Mesenchymal stem cell (in vitro differentiated cells and primary cell): Measurements from ENCODE around the gene OR6N2.
A peak's percentile ranks its signal among the peaks of the same experiment; 100 is the strongest.

Source experiments
- DNase-seq: peaks from one replicate; pipeline ENCODE4 v3.0.0-alpha.2; 2013
- H2AFZ ChIP-seq: one replicate; pipeline ENCODE4 v1.6.1; 2013; ENCODE audit warnings: low read depth, mild to moderate bottlenecking, control low read depth, inconsistent platforms, low read length, moderate library complexity
- H2AK5ac ChIP-seq: 2 replicates; pipeline ENCODE4 v1.6.1; 2013; ENCODE audit warnings: low read length, moderate library complexity, mild to moderate bottlenecking, inconsistent platforms; ENCODE audit not compliant: severe bottlenecking
- H2BK120ac ChIP-seq: one replicate; pipeline ENCODE4 v1.6.1; 2013; ENCODE audit warnings: low read depth, mild to moderate bottlenecking, inconsistent platforms, low read length, moderate library complexity
- H2BK12ac ChIP-seq, 2 experiments: one replicate each; pipeline ENCODE4 v1.6.1; 2013; ENCODE audit warnings: inconsistent platforms in 2 of 2, low read length in 2 of 2, mild to moderate bottlenecking in 2 of 2, moderate library complexity in 2 of 2, control low read depth in 1 of 2
- H2BK15ac ChIP-seq: one replicate; pipeline ENCODE4 v1.6.1; 2013; ENCODE audit warnings: mild to moderate bottlenecking, low read depth, inconsistent platforms; ENCODE audit not compliant: poor library complexity, severe bottlenecking
- H2BK5ac ChIP-seq: 2 replicates; pipeline ENCODE4 v1.6.1; 2013; ENCODE audit warnings: low read depth, mild to moderate bottlenecking, low read length, control low read depth, inconsistent platforms; ENCODE audit not compliant: poor library complexity, severe bottlenecking
- H3K14ac ChIP-seq, 2 experiments: one replicate each; pipeline ENCODE4 v1.6.1; 2013; ENCODE audit warnings: inconsistent platforms in 2 of 2, low read length in 2 of 2, control low read depth in 1 of 2, mild to moderate bottlenecking in 1 of 2, moderate library complexity in 1 of 2
- H3K18ac ChIP-seq, 2 experiments: one replicate each; pipeline ENCODE4 v1.6.1; 2013; ENCODE audit warnings: inconsistent platforms in 2 of 2, low read length in 2 of 2, control low read depth in 1 of 2, low read depth in 1 of 2, mild to moderate bottlenecking in 1 of 2
- H3K23ac ChIP-seq, 2 experiments: one replicate each; pipeline ENCODE4 v1.6.1; 2013; ENCODE audit warnings: inconsistent platforms in 2 of 2, low read length in 2 of 2, mild to moderate bottlenecking in 2 of 2, moderate library complexity in 2 of 2, control low read depth in 1 of 2
- H3K27ac ChIP-seq: 2 replicates; pipeline ENCODE4 v1.5.1; 2013; ENCODE audit warnings: mild to moderate bottlenecking, moderate library complexity, low read length, control low read depth, inconsistent platforms; ENCODE audit not compliant: poor library complexity, severe bottlenecking
- H3K27me3 ChIP-seq, 2 experiments: 2 replicates each; pipeline versions ENCODE4 v1.6.1 to v1.7.0; 2013; ENCODE audit warnings: low read length in 2 of 2, mild to moderate bottlenecking in 2 of 2, moderate library complexity in 2 of 2, control low read depth in 1 of 2, inconsistent platforms in 1 of 2; ENCODE audit not compliant: control insufficient read depth in 1 of 2, insufficient read depth in 1 of 2
- H3K36me3 ChIP-seq, 2 experiments: 2 replicates each; pipeline versions ENCODE4 v1.6.1 to v1.7.0; 2013; ENCODE audit warnings: low read length in 2 of 2, control low read depth in 1 of 2, inconsistent platforms in 1 of 2, low read depth in 1 of 2, mild to moderate bottlenecking in 1 of 2; ENCODE audit not compliant: insufficient read depth in 2 of 2, control insufficient read depth in 1 of 2
- H3K4ac ChIP-seq, 2 experiments: one replicate each; pipeline ENCODE4 v1.6.1; 2013; ENCODE audit warnings: inconsistent platforms in 2 of 2, low read length in 2 of 2, mild to moderate bottlenecking in 2 of 2, moderate library complexity in 2 of 2, control low read depth in 1 of 2, low read depth in 1 of 2
- H3K4me1 ChIP-seq: 2 replicates; pipeline ENCODE4 v1.6.1; 2013; ENCODE audit warnings: low read depth, low read length, control low read depth; ENCODE audit not compliant: control insufficient read depth, insufficient read depth
- H3K4me2 ChIP-seq: 2 replicates; pipeline ENCODE4 v1.6.1; 2013; ENCODE audit warnings: low read length, mild to moderate bottlenecking, inconsistent platforms; ENCODE audit not compliant: poor library complexity, severe bottlenecking
- H3K4me3 ChIP-seq, 2 experiments: 2 replicates each; pipeline versions ENCODE4 v1.5.1 to v1.7.0; 2013; ENCODE audit warnings: low read length in 2 of 2, mild to moderate bottlenecking in 2 of 2, control low read depth in 1 of 2, low read depth in 1 of 2; ENCODE audit not compliant: insufficient read depth in 1 of 2
- H3K79me1 ChIP-seq: replicated peaks from 2 replicates; pipeline ENCODE4 v1.6.1; 2013; ENCODE audit warnings: mild to moderate bottlenecking, control low read depth, low read length, inconsistent platforms; ENCODE audit not compliant: poor library complexity, severe bottlenecking
- H3K9ac ChIP-seq: 2 replicates; pipeline ENCODE4 v1.7.0; 2013; ENCODE audit warnings: mild to moderate bottlenecking, low read length, moderate library complexity
- H3K9me3 ChIP-seq: 2 replicates; pipeline ENCODE4 v1.7.0; 2013; ENCODE audit warnings: mild to moderate bottlenecking, low read length; ENCODE audit not compliant: control insufficient read depth
- H4K8ac ChIP-seq: one replicate; pipeline ENCODE4 v1.6.1; 2013; ENCODE audit warnings: inconsistent platforms, mild to moderate bottlenecking, low read length, moderate library complexity
- H4K91ac ChIP-seq: one replicate; pipeline ENCODE4 v1.6.1; 2013; ENCODE audit warnings: mild to moderate bottlenecking, low read length, inconsistent platforms
- WGBS: methylation state at CpG from one replicate; pipeline ENCODE4 v1.1.7; 2013; ENCODE audit warnings: mixed read lengths; 5-methylcytosine and 5-hydroxymethylcytosine counted together

Gene OR6N2

DNA sequence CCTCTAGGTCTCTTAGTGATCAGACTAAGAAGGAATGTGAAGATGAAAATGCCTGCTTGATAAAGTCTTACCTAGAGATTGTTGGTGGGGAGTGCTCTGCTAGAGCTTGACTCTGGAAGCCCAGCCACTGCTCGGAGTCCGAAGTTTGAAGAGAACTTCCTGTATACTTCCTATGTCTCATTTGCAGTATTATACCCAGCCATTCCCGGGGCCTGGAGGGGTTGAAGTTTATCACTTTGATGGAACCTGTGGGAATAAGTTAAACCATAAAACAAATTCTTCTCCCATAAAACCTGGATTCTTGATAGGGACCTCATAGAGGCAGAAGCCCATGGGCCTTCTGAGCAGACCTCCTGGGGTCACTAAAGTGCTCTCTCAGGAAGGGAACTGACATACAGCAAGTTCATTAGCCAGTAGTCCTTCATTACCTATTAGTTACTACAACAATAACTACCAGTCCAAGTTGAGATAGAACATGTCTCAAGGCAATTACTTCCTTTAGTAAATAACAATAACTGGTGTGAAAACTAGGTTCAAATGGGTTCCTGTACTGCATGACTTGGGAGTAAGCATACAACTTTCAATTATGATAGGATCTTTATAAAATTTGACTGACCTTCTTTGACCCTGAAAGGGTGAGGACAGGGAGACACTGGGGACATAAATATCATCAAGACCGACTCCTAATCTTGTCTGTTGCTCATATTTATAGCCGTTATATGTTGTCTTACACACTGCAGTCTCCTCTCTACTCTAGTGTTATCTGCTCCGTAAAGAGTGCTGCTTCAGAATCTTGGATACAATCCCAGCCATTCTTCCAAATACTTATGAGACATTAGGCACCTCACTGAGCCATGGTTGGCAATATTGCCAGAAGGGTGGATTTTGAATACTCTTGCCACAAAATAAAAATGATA lies 8.8 kb downstream of the OR6N2 start, which contains the start of gene OR6N1:
Gene OR6N1, minus strand, starts transcription at position 246 of the 917 bp plus-strand sequence. CDS start 5,513 bp downstream, outside the sequence.
- H3K27me3 ChIP-seq: no peaks in the 10 kb centered on the region
- no peak within 1 kb of the TSS for H3K14ac ChIP-seq

DNA sequence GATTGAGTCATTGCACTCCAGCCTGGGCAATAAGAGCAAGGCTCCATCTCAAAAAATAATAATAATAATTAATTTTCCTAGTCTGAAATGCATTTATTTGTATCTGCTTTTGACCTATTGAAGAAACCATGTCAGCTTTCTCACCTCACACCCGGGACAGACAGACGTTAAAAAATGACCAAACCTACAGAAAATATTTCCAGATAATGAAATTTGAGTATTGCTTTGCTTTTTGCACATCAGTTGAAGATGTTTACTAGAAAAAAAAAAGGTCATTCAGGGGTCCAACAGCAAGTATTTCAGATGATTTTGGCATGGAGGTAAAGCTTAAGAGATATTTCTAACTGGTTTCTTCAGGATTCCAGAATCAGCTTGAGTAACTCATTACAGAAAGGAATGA lies 26.6 kb downstream of the OR6N2 start, which contains the start of gene OR6K6:
Gene OR6K6, plus strand, starts transcription at position 301 of the 400 bp plus-strand sequence. CDS start 168 bp downstream, outside the sequence.
- no peak within 1 kb of the TSS for H3K27ac ChIP-seq
- no peak within 1 kb of the TSS for H2AFZ ChIP-seq
- H3K27me3 ChIP-seq: peaks cover 0 to 4% of the 10 kb centered on the region in 2 experiments
- no peak within 1 kb of the TSS for H3K9ac ChIP-seq
- H3K4me3 ChIP-seq: no peak within 1 kb of the TSS
- no peak within 1 kb of the TSS for H4K8ac ChIP-seq
- no peak within 1 kb of the TSS for H3K18ac ChIP-seq
- no peak within 1 kb of the TSS for H3K14ac ChIP-seq
- H2BK15ac ChIP-seq: no peak within 1 kb of the TSS
- H2AK5ac ChIP-seq: no peak within 1 kb of the TSS
- no peaks in the 10 kb centered on the region for H3K79me1 ChIP-seq
- no peak within 1 kb of the TSS for H2BK12ac ChIP-seq
- H2BK120ac ChIP-seq: no peak within 1 kb of the TSS
- H4K91ac ChIP-seq: no peak within 1 kb of the TSS
- H3K4me2 ChIP-seq: no peak within 1 kb of the TSS
- DNase-seq: no peak
- no peaks in the 10 kb centered on the region for H3K36me3 ChIP-seq
- H2BK5ac ChIP-seq: no peak within 1 kb of the TSS
- no peak within 1 kb of the TSS for H3K23ac ChIP-seq
- WGBS: no CpG with 5 or more reads among the region's 2 CpGs
- no peaks in the 10 kb centered on the region for H3K4me1 ChIP-seq
- H3K9me3 ChIP-seq: no peaks in the 10 kb centered on the region
- no peak within 1 kb of the TSS for H3K4ac ChIP-seq

More for the DNA sequence above, 8.8 kb downstream of the OR6N2 start, which contains the start of gene OR6N1:
- no peak within 1 kb of the TSS for H2AK5ac ChIP-seq
- no peak for DNase-seq
- no peak within 1 kb of the TSS for H3K4me3 ChIP-seq
- no peaks in the 10 kb centered on the region for H3K9me3 ChIP-seq
- H2BK12ac ChIP-seq: no peak within 1 kb of the TSS
- H3K27ac ChIP-seq: no peak within 1 kb of the TSS
- no peak within 1 kb of the TSS for H3K4ac ChIP-seq
- H2BK5ac ChIP-seq: no peak within 1 kb of the TSS
- H3K18ac ChIP-seq: no peak within 1 kb of the TSS
- no peak within 1 kb of the TSS for H4K8ac ChIP-seq
- no peak within 1 kb of the TSS for H2AFZ ChIP-seq
- no peaks in the 10 kb centered on the region for H3K4me1 ChIP-seq
- no peak within 1 kb of the TSS for H4K91ac ChIP-seq
- no peak within 1 kb of the TSS for H2BK120ac ChIP-seq
- no peak within 1 kb of the TSS for H2BK15ac ChIP-seq
- no peak within 1 kb of the TSS for H3K23ac ChIP-seq
- no peak within 1 kb of the TSS for H3K4me2 ChIP-seq
- no peaks in the 10 kb centered on the region for H3K36me3 ChIP-seq
- WGBS: 57% methylated on average over 5 of the region's 6 CpGs
- no peaks in the 10 kb centered on the region for H3K79me1 ChIP-seq
- H3K9ac ChIP-seq: no peak within 1 kb of the TSS

GRCh38 chr1:158752155-158752712 lies 28.8 kb downstream of the OR6N2 start:
- Histone ChIP-seq H2BK5ac (no peak overlapping the region), H3K36me3 (no peaks in the 10 kb centered on the region), H3K23ac (no peak overlapping the region), H3K4me2 (no peak overlapping the region), H4K91ac (no peak overlapping the region), H2BK120ac (no peak overlapping the region), H3K14ac (no peak overlapping the region), H3K79me1 (no peaks in the 10 kb centered on the region), H2AK5ac (no peak overlapping the region), H3K4ac (no peak overlapping the region), H3K27ac (no peak overlapping the region), H3K27me3 (peaks cover 0 to 4% of the 10 kb centered on the region in 2 experiments), H3K4me3 (no peak overlapping the region), H2AFZ (no peak overlapping the region), H2BK15ac (no peak overlapping the region), H2BK12ac (no peak overlapping the region), H3K9ac (no peak overlapping the region), H4K8ac (no peak overlapping the region), H3K18ac (no peak overlapping the region), H3K4me1 (no peaks in the 10 kb centered on the region), H3K9me3 (no peaks in the 10 kb centered on the region)
- no peak for DNase-seq
- 93% methylated on average over 5 of the region's 9 CpGs for WGBS

DNA sequence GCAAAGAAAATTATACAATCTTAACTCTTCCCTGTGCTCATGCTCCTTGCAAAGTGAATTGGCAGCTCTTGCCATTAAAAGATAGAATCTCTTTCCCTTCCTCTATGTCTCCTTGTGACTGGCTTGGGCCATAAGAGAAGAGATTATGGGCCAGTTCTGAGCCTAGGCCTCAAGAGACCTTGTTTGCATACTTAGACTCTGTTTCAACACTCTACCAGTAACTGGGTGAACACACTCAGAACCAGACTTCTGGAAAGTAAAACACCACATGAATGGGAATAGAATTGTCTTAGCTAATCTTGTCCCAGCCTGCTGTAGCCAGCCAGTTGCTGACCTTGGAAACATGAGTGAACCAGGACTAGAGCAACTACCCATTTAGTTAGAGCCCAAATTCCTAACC lies 45.2 kb downstream of the OR6N2 start:
- Histone ChIP-seq H3K9ac (no peak overlapping the region), H3K4me2 (no peak overlapping the region), H3K4me1 (no peaks in the 10 kb centered on the region), H2BK120ac (no peak overlapping the region), H3K79me1 (no peaks in the 10 kb centered on the region), H3K23ac (no peak overlapping the region), H3K36me3 (no peaks in the 10 kb centered on the region), H3K4me3 (no peak overlapping the region), H3K27ac (no peak overlapping the region), H2BK5ac (no peak overlapping the region), H3K27me3 (no peaks in the 10 kb centered on the region), H3K14ac (no peak overlapping the region), H2AFZ (no peak overlapping the region), H3K4ac (no peak overlapping the region), H4K8ac (no peak overlapping the region), H3K18ac (no peak overlapping the region), H2BK12ac (no peak overlapping the region), H2AK5ac (no peak overlapping the region), H4K91ac (no peak overlapping the region), H3K9me3 (no peaks in the 10 kb centered on the region), H2BK15ac (no peak overlapping the region)
- DNase-seq: peak; percentile 29
